ENCODE results near the gene INPP5F. TPM values are rescaled to one million over a fixed set of nuclear protein-coding genes. Genes with fewer than 3 reads are reported as not detected.

INPP5F gene
- total RNA-seq, 1 experiment from 2014 or later, result 14.9 TPM

DNA sequence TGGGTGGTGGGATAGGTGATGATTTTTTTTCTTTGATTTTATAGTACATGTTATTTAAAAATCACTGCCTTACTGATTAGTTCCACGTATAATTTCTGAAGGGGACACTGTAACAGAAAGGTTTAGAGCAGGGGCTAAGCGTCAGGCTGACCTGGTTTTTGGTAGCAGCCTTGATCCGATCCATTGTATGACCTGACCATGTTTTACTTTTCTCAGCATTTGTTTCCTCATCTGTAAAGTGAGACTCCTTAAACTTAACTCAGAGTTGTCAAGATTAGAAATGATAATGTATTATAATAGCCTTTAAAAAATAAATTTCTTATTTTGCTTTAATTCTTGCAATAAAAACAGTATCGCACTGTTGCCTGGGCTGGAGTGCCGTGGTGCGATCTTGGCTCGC is 23.6 kb downstream of the INPP5F start:
- Mint-ChIP-seq H3K36me3 (ENCODE audit: insufficient read depth, unreplicated experiment) (no peaks in the 10 kb centered on the region), H3K4me1 (ENCODE audit: insufficient read depth, unreplicated experiment) (peaks cover 11% of the 10 kb centered on the region), H3K4me3 (ENCODE audit: unreplicated experiment) (no peak overlapping the region), H3K9me3 (ENCODE audit: unreplicated experiment) (no peaks in the 10 kb centered on the region), H3K27me3 (ENCODE audit: insufficient read depth, unreplicated experiment) (no peaks in the 10 kb centered on the region), H3K27ac (ENCODE audit: low read depth, unreplicated experiment) (no peak overlapping the region)
- TF ChIP-seq, protein P1, sequence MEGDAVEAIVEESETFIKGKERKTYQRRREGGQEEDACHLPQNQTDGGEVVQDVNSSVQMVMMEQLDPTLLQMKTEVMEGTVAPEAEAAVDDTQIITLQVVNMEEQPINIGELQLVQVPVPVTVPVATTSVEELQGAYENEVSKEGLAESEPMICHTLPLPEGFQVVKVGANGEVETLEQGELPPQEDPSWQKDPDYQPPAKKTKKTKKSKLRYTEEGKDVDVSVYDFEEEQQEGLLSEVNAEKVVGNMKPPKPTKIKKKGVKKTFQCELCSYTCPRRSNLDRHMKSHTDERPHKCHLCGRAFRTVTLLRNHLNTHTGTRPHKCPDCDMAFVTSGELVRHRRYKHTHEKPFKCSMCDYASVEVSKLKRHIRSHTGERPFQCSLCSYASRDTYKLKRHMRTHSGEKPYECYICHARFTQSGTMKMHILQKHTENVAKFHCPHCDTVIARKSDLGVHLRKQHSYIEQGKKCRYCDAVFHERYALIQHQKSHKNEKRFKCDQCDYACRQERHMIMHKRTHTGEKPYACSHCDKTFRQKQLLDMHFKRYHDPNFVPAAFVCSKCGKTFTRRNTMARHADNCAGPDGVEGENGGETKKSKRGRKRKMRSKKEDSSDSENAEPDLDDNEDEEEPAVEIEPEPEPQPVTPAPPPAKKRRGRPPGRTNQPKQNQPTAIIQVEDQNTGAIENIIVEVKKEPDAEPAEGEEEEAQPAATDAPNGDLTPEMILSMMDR (IDR thresholded peaks at IDR 0.05; ENCODE audit: unreplicated experiment), result no peak
- DNase-seq (ENCODE audit: unreplicated experiment), result no peak
- CTCF ChIA-PET, result interaction anchor here (0.6 to 6.7 kb wide), 13 partner anchors 11 to 152 kb away, joined by 3 to 88 read pairs (median 11); no protein-coding TSS in a partner anchor
- POLR2A ChIA-PET, result interaction anchor here (2.2 to 3.3 kb wide), 2 partner anchors 111 to 123 kb away, joined by 10 to 14 read pairs; partner anchors contain the start of gene MCMBP
- intact Hi-C loops (cut with micrococcal nuclease), result no loop called here
- no TSS peak for BruUV-seq (replicated peaks)

DNA sequence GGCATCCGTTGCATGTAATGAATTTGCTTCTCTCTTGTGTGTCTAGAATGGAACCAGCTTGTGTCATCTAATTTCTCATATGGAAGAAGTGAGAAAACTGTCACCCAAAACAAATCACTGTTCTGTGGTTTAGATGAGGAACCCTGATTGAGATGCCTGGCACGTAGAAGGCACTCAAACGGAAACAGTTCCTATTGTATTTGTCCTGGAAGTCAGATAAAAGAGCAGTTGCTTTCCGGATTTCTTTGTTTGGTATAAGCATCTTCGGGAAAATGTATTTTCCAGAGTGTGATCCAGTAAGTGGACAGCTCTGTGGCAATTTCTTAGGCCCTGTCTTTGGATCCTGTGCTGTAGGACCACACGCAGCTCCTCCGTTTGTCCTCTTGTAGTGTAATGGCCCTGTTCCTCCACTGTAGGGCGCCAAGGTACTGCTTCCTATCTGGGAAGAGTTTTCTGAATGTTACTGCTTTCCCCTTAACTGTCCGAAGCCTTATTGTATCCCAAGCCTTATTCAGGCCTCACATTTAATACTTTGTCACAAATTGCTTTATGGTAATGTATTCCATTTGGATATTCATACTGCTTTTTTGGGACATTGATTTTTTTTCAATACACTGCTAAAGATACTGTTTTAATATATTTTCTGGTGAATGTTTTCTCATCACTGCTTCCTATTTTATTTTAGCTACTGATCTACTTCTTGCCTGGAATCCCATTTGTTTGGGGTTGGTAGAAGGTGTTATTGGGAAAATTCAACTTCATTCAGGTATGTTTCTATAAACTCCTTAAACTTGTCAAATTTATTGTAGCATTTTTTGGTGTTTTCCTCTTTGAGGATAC is 24.8 kb downstream of the INPP5F start:
- ChIA-PET CTCF (interaction anchor here (0.5 to 6.7 kb wide), 51 partner anchors 9 to 1338 kb away, joined by 3 to 88 read pairs (median 5); partner anchors contain the start of gene MCMBP), POLR2A (interaction anchor here (0.8 to 3.3 kb wide), 17 partner anchors 11 to 144 kb away, joined by 3 to 14 read pairs (median 5); partner anchors contain the start of genes INPP5F and MCMBP)
- Mint-ChIP-seq H3K4me1 (ENCODE audit: insufficient read depth, unreplicated experiment) (peaks cover 11% of the 10 kb centered on the region), H3K27ac (ENCODE audit: low read depth, unreplicated experiment) (no peak overlapping the region), H3K9me3 (ENCODE audit: unreplicated experiment) (no peaks in the 10 kb centered on the region), H3K36me3 (ENCODE audit: insufficient read depth, unreplicated experiment) (no peaks in the 10 kb centered on the region), H3K4me3 (ENCODE audit: unreplicated experiment) (no peak overlapping the region), H3K27me3 (ENCODE audit: insufficient read depth, unreplicated experiment) (no peaks in the 10 kb centered on the region)
- intact Hi-C loops (cut with micrococcal nuclease), result loop anchor here (1.0 to 2.0 kb wide), 6 partner anchors 64 to 586 kb away; no protein-coding TSS in a partner anchor
- peak; percentile 84 for DNase-seq (ENCODE audit: unreplicated experiment)
- TF ChIP-seq, protein P1 (IDR thresholded peaks at IDR 0.05; ENCODE audit: unreplicated experiment), result peak; percentile 91
- no TSS peak for BruUV-seq (replicated peaks)

DNA sequence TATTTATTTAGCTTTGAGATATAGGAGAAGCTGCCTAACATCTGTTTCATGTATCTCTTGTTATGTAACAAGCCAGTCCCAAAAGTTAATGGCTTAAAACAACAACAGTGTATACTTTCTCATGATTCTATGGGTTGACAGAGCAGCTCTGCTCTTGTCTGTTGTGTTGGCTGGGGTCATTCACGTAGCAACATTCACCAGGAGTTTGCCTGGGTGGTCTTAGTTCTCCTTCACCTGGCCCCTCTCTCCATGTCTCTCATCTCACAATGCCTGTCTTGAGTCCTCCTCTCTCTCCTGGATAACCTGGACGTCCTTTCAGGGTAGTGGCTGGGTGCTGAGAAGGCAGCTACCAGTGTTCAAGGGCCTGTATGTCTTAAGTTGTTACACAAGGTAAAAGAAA is 27.5 kb downstream of the INPP5F start:
- H3K9me3 Mint-ChIP-seq (ENCODE audit: unreplicated experiment), result no peaks in the 10 kb centered on the region
- intact Hi-C loops (cut with micrococcal nuclease), result no loop called here
- no peak overlapping the region for H3K27ac Mint-ChIP-seq (ENCODE audit: low read depth, unreplicated experiment)
- BruUV-seq (replicated peaks), result no TSS peak
- ChIA-PET POLR2A (interaction anchor here (0.6 to 1.4 kb wide), 3 partner anchors 15 to 66 kb away, joined by 3 to 4 read pairs (median 4); no protein-coding TSS in a partner anchor), CTCF (interaction anchor here (0.7 to 0.9 kb wide), 3 partner anchors 16 to 69 kb away, joined by 3 to 4 read pairs (median 4); no protein-coding TSS in a partner anchor)
- H3K36me3 Mint-ChIP-seq (ENCODE audit: insufficient read depth, unreplicated experiment), result no peaks in the 10 kb centered on the region
- peaks cover 11% of the 10 kb centered on the region for H3K4me1 Mint-ChIP-seq (ENCODE audit: insufficient read depth, unreplicated experiment)
- no peak overlapping the region for H3K4me3 Mint-ChIP-seq (ENCODE audit: unreplicated experiment)
- TF ChIP-seq, protein P1 (IDR thresholded peaks at IDR 0.05; ENCODE audit: unreplicated experiment), result no peak
- no peak for DNase-seq (ENCODE audit: unreplicated experiment)
- H3K27me3 Mint-ChIP-seq (ENCODE audit: insufficient read depth, unreplicated experiment), result no peaks in the 10 kb centered on the region

DNA sequence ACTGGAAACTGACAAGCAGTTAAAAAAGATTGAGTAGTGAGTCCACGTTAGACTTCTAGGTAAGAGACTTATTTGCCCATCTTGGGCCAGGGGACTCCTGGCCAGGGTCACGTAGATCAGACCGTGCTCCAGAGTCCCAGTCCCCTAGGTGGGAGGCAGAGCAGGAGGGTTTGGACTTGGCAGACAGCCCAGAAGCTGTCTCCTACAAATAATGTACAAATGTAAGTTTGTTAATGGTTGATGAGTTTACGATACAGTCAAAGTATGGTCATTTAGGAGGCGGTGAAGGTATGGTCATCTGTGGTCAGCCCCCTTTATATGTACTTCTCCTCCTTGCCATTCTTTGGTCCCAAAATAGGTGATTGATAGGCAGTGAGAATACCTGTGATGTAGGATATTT is 28.2 kb downstream of the INPP5F start:
- intact Hi-C loops (cut with micrococcal nuclease), result no loop called here
- POLR2A ChIA-PET, result interaction anchor here (1.4 kb wide), 2 partner anchors 16 to 67 kb away, joined by 4 read pairs; no protein-coding TSS in a partner anchor
- no peaks in the 10 kb centered on the region for H3K36me3 Mint-ChIP-seq (ENCODE audit: insufficient read depth, unreplicated experiment)

More for the DNA sequence above, 28.2 kb downstream of the INPP5F start:
- no peak overlapping the region for H3K27ac Mint-ChIP-seq (ENCODE audit: low read depth, unreplicated experiment)
- H3K27me3 Mint-ChIP-seq (ENCODE audit: insufficient read depth, unreplicated experiment), result no peaks in the 10 kb centered on the region
- H3K9me3 Mint-ChIP-seq (ENCODE audit: unreplicated experiment), result no peaks in the 10 kb centered on the region
- DNase-seq (ENCODE audit: unreplicated experiment), result no peak
- H3K4me1 Mint-ChIP-seq (ENCODE audit: insufficient read depth, unreplicated experiment), result peaks cover 11% of the 10 kb centered on the region
- CTCF ChIA-PET, result no interaction called here
- no peak overlapping the region for H3K4me3 Mint-ChIP-seq (ENCODE audit: unreplicated experiment)
- TF ChIP-seq, protein P1 (IDR thresholded peaks at IDR 0.05; ENCODE audit: unreplicated experiment), result no peak
- no TSS peak for BruUV-seq (replicated peaks)
